NAMALWA (cell line): Measurements from ENCODE around the gene WWOX.
A peak's percentile ranks its signal among the peaks of the same experiment; 100 is the strongest.

Experiments
- DNase-seq: peaks from one replicate; pipeline ENCODE4 v3.0.0-alpha.2; 2015; ENCODE audit warnings: low spot score

The WWOX gene

DNA sequence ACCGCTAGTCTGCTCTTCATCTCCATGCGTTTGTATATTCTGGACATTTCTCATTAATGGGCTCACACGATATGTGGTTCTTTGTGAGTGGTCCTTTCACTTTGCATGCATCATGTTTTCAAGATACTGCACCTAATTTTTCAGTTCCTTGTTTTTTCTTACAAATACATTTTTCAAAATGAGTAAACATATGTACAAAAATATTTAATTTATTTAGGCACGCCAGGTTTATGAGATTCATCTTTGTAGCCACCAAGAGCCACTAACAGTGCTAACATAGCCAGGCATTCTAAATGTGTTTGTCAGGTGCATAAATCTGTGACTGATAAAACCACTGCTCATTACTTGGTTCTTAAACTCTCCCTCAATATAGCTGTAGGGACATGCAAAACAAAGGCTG is 375.3 kb downstream of the WWOX start:
- no peak for DNase-seq

DNA sequence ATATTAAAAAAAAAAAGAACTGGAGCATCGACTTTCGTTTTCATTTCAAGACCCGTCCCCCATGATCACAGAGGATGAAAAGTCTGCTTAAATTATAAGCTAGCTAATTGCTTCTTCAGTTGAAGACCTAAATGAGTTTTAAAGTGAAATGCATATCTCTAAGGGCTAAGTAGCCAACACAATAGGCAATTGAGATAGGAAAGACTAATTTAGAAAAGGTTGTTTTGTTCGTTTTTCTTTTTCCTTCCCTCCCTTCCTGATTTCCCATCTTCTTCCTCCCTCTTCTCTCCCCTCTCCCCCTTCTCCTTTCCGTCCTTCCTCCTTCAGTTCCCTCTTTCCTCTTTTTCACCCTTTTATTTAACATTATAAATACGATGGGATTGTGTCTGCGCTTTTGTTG is 377.2 kb downstream of the WWOX start:
- no peak for DNase-seq

GRCh38 chr16:78478267-78478861 is 378.9 kb downstream of the WWOX start:
- DNase-seq: peak; percentile 43

DNA sequence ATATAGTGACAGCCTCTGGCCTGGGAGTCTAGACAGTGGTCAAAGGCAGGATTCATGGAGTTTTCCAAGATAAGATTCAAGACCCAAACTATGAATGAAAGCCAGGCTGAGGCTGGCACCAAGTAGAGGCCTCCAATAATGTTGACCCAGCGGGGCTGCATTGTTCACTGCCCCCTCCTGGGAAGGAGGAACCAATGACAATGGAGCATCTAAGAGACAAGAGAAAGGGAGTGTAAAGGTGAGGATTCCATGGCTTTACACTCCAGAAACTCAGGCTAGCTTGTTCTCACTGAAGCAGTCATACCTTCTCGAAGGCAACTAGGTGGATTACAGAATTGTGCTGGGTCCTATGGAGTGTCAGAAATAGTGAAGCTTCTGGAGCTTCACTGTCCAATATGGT is 380.3 kb downstream of the WWOX start:
- DNase-seq: no peak

DNA sequence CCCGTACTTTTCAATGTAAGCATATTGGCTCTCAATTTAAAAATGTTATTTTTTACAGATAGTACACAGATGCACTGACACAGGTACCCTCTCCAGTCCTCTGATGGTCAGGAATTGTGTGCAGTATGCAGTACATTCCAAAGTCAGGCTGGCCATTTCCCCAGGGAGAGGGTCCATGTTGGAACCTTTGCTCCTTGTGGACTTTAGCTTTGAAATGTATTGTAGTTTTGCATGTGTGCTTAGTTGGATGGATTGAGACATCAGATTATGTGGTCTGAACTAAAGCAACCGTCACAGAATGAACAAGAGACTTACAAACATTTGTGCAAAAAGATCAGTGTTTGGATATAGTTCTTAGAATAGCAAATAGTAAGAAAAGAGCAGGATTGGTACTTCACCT is 381.1 kb downstream of the WWOX start:
- no peak for DNase-seq

DNA sequence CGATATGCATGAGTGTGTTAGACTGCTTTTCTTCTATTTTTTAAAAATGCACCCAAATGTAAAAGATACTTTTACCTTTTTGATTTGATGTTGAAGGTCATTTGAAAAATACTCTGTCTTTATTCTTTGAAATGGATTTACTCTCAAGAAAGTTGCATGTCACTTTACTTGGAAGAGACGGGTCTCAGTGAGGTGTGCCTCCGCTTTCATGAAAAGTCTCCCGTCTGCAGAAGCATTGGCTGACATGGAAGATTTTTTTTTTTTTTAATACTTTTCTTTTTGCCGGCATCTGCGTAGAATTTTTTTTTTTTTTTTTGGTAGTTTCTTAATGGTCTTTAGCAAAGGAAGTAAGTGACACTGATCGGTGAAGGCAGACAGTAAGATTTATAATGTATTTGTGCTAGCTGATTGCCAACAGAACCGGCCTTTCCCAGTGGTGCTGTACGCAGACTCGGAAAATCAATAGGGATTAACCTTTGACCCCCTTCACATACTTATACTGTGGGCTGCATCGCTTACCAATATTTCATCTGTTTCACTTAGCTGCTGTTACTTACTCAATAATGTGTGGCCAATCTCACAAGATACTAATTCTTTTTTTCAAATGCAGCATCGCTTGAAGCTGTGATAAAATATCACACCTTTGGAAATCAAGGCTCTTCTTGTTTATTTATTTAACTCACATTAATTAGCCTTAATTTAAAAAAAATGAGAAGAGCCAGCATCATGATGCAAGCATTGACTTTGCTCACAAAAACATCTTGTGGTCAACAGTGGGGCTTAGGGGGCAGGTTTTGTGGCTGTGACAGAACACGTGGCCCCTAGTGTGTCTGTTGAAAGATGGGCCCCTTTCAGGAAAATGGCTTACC is 383.9 kb downstream of the WWOX start:
- DNase-seq: no peak

DNA sequence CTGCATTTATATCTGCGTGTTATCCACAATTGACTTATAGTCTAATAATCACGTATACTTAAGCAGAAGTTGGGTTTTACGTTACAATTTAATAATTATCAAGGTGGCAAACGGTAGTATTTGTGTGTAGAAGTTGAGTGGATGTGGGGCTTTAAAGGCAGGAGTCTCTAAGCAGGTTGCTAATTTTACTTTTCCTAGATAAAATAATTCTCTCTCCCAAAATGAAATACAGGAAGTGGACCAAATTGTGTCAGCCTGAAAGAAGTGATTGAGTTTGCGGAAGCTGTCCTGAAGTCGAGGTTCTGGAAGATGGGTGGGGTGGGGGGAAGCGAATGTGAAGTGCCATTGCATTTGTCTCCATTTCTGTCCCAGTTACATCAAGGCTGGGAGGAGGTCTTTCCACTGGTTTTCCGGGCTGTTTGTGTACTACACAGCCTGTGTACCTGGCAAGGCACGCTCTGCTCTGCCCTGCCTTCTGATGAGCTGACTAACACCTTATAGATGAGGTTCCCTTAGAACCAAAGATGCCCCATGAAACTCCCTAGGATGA is 385.1 kb downstream of the WWOX start:
- no peak for DNase-seq

DNA sequence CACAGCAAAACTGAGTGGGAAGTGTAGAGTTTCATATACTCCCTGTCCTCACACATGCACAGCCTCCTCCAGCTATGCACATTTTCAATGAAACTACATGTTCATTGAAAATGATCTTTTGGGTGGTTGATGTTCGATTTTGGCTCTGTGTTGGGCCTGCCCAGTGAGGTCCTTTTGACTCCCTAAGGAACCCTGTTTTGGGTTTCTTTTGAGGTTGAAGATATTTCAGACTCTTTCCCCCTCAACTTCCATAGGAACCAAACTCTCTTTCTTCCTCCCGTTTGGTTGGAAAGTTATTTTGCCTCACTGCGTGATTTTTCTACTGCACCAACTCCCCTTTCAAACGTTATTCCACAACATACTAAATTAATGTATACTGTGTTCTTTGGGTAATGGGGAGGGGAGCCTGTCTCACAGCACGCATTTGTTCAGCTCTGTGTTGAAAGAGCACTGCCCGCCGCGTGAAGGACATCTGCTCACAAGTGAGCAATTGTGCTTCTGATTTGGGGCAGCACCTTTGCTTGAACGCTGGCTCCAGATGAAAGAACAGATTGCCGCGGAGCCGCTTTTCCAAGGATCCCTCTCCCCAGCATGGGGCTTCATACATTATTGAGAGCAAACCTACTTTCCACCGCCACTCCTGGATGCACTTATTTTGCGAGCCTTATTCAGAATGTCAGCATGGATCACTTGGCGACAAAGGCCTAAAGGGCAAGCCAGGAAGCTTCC is 385.9 kb downstream of the WWOX start:
- no peak for DNase-seq

DNA sequence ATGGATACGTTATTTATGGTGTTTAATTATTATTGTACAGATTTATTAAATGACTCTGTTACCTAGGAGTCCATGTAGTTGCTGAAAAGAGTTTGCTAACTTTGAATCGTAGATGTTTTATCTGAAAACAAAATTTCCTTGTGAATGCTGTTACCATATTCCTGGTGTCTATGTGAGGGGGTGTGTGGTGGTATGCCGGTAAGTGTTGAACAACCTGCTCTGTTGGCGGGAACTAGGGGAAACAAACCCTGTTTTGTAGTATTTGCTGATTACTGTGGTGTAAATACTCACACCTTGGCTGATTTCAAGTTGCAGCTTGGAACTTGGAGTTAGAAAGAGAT is 386.4 kb downstream of the WWOX start:
- no peak for DNase-seq

GRCh38 chr16:78487471-78487870 is 388.0 kb downstream of the WWOX start:
- DNase-seq: no peak

DNA sequence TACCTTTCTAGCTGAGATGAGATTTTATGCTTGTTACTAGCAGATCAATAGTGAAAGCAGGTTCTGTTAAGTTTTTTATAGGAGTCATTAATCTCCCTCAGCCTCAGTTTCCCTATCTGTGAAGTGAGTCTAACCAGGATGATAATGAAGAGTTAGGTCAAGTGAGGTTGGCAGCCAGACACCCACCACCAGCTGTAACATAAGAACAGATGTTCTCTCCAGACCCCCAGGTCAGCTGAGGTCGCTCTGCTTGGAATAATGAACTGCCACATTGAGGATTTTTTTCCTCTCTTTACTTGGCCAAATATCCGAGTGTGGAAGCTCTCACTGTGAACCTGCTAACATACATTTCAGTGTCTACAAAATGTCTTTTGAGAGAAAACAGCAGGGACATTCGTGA is 389.6 kb downstream of the WWOX start:
- DNase-seq: no peak

DNA sequence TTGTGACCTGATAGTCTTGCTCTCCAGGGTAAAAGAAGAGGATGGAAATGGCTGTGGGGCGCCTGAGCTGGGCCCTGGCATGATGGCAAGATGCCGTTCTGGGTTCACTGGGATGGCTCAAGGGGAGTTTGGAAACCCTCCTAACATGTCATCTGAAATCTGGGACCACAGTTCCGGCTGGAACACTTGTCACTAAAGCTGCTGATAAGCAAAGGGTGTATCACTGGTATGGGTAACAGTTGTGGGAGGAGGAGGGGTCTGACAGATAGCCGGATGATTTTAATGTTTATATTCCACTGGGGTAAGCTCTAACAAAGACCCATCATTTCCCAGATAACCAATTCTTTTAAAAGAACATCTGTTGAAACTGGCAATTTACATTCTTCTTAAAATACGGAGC is 390.2 kb downstream of the WWOX start:
- no peak for DNase-seq

- DNase-seq: no peak
Observed at GRCh38 chr16:78490431-78490830, 391.0 kb downstream of the WWOX start.

DNA sequence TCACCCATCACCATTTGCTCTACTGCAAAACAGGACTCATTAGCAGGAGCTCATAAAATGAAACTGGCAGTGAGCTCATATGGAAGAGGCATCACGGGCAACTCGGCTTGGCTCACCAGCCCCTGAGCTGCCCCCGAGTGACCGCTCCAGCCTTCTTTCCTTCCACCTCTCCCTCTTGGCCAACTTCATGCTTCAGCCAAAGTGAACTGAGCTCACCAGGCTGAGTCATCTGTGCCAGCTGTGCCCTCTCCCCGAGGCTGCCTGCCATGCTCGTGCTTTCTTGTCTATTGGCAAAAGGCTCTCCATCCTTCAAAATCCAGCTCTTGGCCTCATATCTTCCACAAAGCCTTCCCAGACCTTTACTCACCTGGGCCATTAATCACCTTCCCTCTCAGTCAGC is 391.4 kb downstream of the WWOX start:
- no peak for DNase-seq

DNA sequence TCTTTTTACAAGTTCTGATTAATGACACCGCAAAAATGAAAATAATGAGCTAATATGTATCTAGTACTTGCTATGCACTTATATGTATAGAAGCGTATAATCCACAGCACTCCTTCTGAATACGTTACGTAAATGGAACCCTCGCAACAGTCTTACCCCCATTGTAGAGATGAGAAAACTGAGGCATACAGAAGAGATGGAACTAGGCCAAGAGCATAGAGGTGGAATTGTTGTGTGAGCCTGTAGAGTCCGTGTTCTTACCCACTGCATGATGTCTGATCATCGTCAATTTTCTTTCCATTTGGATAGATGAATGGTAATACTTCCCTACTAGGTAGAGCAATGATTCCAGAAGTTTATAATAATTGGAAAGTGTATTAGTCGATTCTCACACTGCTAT is 394.1 kb downstream of the WWOX start:
- DNase-seq: no peak

- no peak for DNase-seq
Observed at GRCh38 chr16:78494105-78494504, 394.7 kb downstream of the WWOX start.

- DNase-seq: no peak
Observed at GRCh38 chr16:78494674-78495073, 395.2 kb downstream of the WWOX start.

- no peak for DNase-seq
Observed at GRCh38 chr16:78496189-78496588, 396.7 kb downstream of the WWOX start.

DNA sequence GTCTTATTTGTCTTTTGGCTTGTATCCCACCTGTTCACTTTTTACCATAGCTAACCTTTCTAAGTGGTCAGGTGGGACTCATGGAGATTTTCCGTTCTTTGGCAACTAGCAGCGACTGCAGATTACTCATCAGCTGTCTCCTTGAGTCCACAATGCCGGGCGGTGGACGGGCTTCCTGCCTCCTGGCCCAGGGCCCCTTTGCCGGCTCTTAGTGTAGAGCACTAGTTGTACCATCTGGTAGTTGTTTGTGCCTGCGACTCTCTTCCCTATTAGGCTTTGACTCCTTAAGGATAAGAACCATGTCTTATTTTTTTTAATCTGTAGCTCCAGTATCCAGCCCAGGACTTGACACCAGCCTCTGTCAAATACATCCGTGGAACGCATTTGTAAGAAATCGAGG is 399.9 kb downstream of the WWOX start:
- no peak for DNase-seq

GRCh38 chr16:78500659-78501270 is 401.3 kb downstream of the WWOX start:
- no peak for DNase-seq

GRCh38 chr16:78501744-78502143 is 402.3 kb downstream of the WWOX start:
- DNase-seq: no peak

DNA sequence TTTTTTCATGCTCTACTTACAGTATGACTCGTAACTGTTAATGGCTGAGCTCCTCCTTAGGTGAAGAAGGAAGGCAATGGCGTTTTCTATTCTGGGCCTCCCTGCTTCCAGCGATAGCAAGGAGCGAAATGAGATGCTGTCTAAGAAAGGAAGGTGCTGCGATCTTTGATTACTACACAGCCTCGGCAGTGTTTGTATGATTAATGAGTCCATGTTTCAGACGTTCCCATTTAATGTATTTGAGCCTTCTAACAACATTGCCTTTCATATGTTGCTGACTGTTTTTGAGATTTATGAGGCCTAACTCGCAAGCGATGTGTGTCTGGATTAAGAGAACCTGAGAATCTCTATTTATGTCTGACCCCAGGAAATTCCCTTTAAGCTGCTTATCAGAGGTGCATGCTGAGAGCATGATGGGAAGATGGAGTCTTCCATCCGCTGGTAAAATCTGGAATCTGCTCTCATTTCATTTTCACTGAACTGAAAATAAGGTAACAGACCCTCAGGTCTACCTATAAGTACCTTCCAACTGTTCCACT is 403.4 kb downstream of the WWOX start:
- no peak for DNase-seq
